UCSD-AML1 (cell line): Measurements from ENCODE around the gene SYPL2.

Experiments
- DNase-seq: peaks from one replicate; lab custom pipeline; 2025; ENCODE audit not compliant: unreplicated experiment; lab: John Stamatoyannopoulos, UW

The SYPL2 gene

GRCh38 chr1:109490934-109491302 lies 24.6 kb downstream of the SYPL2 start:
- DNase-seq, result no peak

- no peak for DNase-seq
Observed at GRCh38 chr1:109491372-109491771, 25.0 kb downstream of the SYPL2 start.

GRCh38 chr1:109492779-109493178 lies 26.4 kb downstream of the SYPL2 start:
- DNase-seq, result no peak

- DNase-seq, result no peak
Observed at GRCh38 chr1:109493227-109493626, 26.9 kb downstream of the SYPL2 start.

GRCh38 chr1:109493805-109494539 lies 27.6 kb downstream of the SYPL2 start, which contains the start of gene CYB561D1:
Gene CYB561D1 (plus strand): TSS chr1:109494094. CDS start chr1:109494140, 46 bp downstream.
- DNase-seq, result peak; percentile 90

GRCh38 chr1:109495738-109496137 lies 29.4 kb downstream of the SYPL2 start:
- no peak for DNase-seq

GRCh38 chr1:109497449-109498160 lies 31.3 kb downstream of the SYPL2 start:
- no peak for DNase-seq

- DNase-seq, result peak; percentile 24
Observed at GRCh38 chr1:109498161-109498801, 31.9 kb downstream of the SYPL2 start.

GRCh38 chr1:109499081-109499480 lies 32.7 kb downstream of the SYPL2 start:
- no peak for DNase-seq

- peak; percentile 73 for DNase-seq
Observed at GRCh38 chr1:109499661-109500536, 33.6 kb downstream of the SYPL2 start.

GRCh38 chr1:109500941-109501381 lies 34.6 kb downstream of the SYPL2 start:
- no peak for DNase-seq

- peak; percentile 53 for DNase-seq
Observed at GRCh38 chr1:109501644-109502363, 35.5 kb downstream of the SYPL2 start.

GRCh38 chr1:109502364-109502851 lies 36.1 kb downstream of the SYPL2 start:
- peak; percentile 53 for DNase-seq

- no peak for DNase-seq
Observed at GRCh38 chr1:109503935-109504334, 37.6 kb downstream of the SYPL2 start.

GRCh38 chr1:109504974-109505373 lies 38.6 kb downstream of the SYPL2 start:
- no peak for DNase-seq

GRCh38 chr1:109508001-109508872 lies 41.9 kb downstream of the SYPL2 start:
- no peak for DNase-seq

- DNase-seq, result no peak
Observed at GRCh38 chr1:109508873-109509175, 42.5 kb downstream of the SYPL2 start.

- DNase-seq, result no peak
Observed at GRCh38 chr1:109509176-109510134, 43.1 kb downstream of the SYPL2 start, which contains the start of gene AMIGO1. Gene AMIGO1 (minus strand): TSS chr1:109509727. CDS start chr1:109508912, 815 bp downstream.
